ENCODE data around the gene ANLN. TPM values are rescaled to one million over a fixed set of nuclear protein-coding genes. Genes with fewer than 3 reads are reported as not detected.
A peak's percentile ranks its signal among the peaks of the same experiment; 100 is the strongest.

The ANLN gene
- total RNA-seq, 8 experiments from 2014 or later = 0.92 to 44.0 (median 3.5) TPM

- no peak overlapping the region for H3K4me3 ChIP-seq
- peaks cover 9 to 20% of the 10 kb centered on the region in 2 donors for H3K4me1 ChIP-seq (replicated peaks in 1 of 2)
- H3K27ac ChIP-seq = no peak overlapping the region
- no peak for ATAC-seq (replicated peaks in 6 of 8)
- 30 to 100% (median 92%) methylated on average over 1 to 7 of the region's 7 CpGs for WGBS, 10 experiments
- in situ Hi-C loops (cut with MboI; ENCODE audit: low pct_unique_long_range_greater_than_20kb in 2 of 9, low sequenced_read_pairs in 9 of 9, unreplicated experiment in 9 of 9) = no loop called here
Observed at GRCh38 chr7:36404639-36405408, 15.2 kb downstream of the ANLN start.

DNA sequence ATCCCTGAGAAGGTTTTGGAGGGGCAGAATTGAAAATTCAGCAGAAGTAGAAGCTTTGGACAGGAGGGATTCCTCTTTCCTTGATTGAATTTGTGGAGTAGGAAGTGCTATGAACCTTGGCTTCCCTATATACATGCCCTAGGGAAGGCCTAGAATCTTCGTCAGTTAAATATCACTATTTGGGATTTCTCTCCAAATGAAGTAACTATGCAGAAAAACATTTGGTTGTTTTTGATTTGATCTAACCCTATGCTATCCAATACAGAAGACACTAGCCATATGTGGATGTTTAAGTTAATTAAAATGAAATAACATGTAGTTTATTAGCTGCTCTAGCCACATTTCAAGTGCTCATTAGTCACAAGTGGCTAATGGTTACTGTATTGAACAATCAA, 15.7 kb downstream of the ANLN start:
- ATAC-seq (replicated peaks in 6 of 8) = no peak
- Histone ChIP-seq H3K27ac (no peak overlapping the region), H3K4me1 (replicated peaks in 1 of 2) (peaks cover 9 to 20% of the 10 kb centered on the region in 2 donors), H3K4me3 (no peak overlapping the region)
- in situ Hi-C loops (cut with MboI; ENCODE audit: low pct_unique_long_range_greater_than_20kb in 2 of 9, low sequenced_read_pairs in 9 of 9, unreplicated experiment in 9 of 9) = no loop called here
- WGBS, 10 experiments = 80 to 100% (median 100%) methylated on average over 1 of the region's 1 CpG; no CpG with 5 or more reads in 4 of the 10 experiments

DNA sequence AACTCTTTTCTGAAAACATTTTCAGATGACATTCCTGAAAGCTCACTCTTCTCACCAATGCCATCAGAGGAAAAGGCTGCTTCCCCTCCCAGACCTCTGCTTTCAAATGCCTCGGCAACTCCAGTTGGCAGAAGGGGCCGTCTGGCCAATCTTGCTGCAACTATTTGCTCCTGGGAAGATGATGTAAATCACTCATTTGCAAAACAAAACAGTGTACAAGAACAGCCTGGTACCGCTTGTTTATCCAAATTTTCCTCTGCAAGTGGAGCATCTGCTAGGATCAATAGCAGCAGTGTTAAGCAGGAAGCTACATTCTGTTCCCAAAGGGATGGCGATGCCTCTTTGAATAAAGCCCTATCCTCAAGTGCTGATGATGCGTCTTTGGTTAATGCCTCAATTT, 16.5 kb downstream of the ANLN start:
- no peak overlapping the region for H3K27ac ChIP-seq

GRCh38 chr7:36407636-36408550, 18.2 kb downstream of the ANLN start:
- H3K4me3 ChIP-seq = no peak overlapping the region
- no peak for ATAC-seq (replicated peaks in 6 of 8)
- H3K4me1 ChIP-seq (replicated peaks in 1 of 2) = peaks cover 9 to 18% of the 10 kb centered on the region in 2 donors
- in situ Hi-C loops (cut with MboI; ENCODE audit: low pct_unique_long_range_greater_than_20kb in 2 of 9, low sequenced_read_pairs in 9 of 9, unreplicated experiment in 9 of 9) = no loop called here
- WGBS, 10 experiments = 92 to 100% (median 96%) methylated on average over 4 to 8 of the region's 8 CpGs
- H3K27ac ChIP-seq = no peak overlapping the region

More for the DNA sequence above, 16.5 kb downstream of the ANLN start:
- peak in 6 of 8 experiments; percentile 15 to 57 (median 48) for ATAC-seq (replicated peaks in 6 of 8)
- in situ Hi-C loops (cut with MboI; ENCODE audit: low pct_unique_long_range_greater_than_20kb in 2 of 9, low sequenced_read_pairs in 9 of 9, unreplicated experiment in 9 of 9) = no loop called here
- WGBS, 10 experiments = 42 to 100% (median 61%) methylated on average over 2 to 5 of the region's 5 CpGs; no CpG with 5 or more reads in 2 of the 10 experiments
- peaks cover 9 to 20% of the 10 kb centered on the region in 2 donors for H3K4me1 ChIP-seq (replicated peaks in 1 of 2)
- H3K4me3 ChIP-seq = no peak overlapping the region

DNA sequence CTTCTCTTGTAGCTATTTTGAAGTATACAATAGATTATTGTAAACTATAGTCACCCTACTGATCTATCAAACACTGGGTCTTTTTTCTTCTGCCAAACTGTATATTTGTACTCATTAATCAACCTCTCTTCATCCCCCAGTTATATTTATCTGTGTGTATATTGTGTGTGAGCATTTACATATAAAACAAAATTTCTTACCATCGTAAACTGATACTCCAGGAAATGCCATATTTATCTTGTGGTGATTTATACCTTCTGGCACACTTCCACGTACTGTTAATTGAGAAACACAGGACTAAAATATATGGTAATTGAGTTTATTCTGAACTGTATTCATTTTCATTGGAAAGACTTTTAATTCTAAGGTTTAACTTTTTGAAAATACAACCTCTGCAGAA, 18.9 kb downstream of the ANLN start:
- WGBS, 10 experiments = 15 to 100% (median 81%) methylated on average over 1 to 2 of the region's 2 CpGs; no CpG with 5 or more reads in 2 of the 10 experiments
- Histone ChIP-seq H3K4me1 (replicated peaks in 1 of 2) (peaks cover 9 to 18% of the 10 kb centered on the region in 2 donors), H3K27ac (no peak overlapping the region), H3K4me3 (no peak overlapping the region)
- ATAC-seq (replicated peaks in 6 of 8) = no peak
- in situ Hi-C loops (cut with MboI; ENCODE audit: low pct_unique_long_range_greater_than_20kb in 2 of 9, low sequenced_read_pairs in 9 of 9, unreplicated experiment in 9 of 9) = no loop called here

DNA sequence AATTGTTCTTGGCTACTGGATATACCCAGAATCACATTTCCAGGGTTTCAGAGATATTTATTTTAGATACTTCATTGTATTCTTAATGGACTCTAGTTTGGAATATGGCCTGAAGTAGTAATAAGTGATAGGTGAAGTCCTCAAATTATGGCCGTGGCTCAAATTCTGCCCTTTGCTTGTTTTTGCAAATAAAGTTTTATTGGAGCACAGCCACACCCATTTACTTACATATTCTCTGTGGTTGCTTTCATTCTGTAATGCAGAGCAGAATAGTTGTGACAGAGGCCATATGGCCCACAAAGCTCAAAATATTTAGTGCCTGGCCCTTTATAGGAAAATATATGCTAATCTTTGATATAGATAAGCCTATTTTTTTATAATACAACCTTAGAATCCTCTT, 19.5 kb downstream of the ANLN start:
- WGBS, 10 experiments = 0 to 100% (median 72%) methylated on average over 1 of the region's 1 CpG; no CpG with 5 or more reads in 4 of the 10 experiments
- H3K27ac ChIP-seq = no peak overlapping the region
- in situ Hi-C loops (cut with MboI; ENCODE audit: low pct_unique_long_range_greater_than_20kb in 2 of 9, low sequenced_read_pairs in 9 of 9, unreplicated experiment in 9 of 9) = no loop called here

DNA sequence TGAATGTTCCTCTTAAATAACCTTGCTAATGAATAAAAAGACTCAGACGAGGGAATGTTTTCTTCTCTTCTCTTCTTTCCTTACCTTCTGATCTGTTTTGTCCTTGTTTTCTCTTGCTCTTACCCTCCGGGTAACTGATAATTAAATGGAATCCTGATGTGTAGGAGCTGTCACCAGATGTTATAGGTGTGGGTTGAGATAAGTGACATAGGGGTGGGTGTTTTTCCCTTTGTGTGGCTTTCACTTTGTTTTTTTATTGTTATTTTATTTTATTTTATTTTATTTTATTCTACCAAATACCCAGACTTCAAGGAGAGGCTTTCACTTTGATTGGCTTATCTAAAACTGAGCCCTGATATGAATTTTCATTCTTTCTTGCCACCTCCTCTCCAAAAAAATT, 25.5 kb downstream of the ANLN start:
- in situ Hi-C loops (cut with MboI; ENCODE audit: low pct_unique_long_range_greater_than_20kb in 2 of 9, low sequenced_read_pairs in 9 of 9, unreplicated experiment in 9 of 9) = no loop called here
- Histone ChIP-seq H3K4me1 (replicated peaks in 1 of 2) (no peaks in the 10 kb centered on the region), H3K27ac (no peak overlapping the region), H3K4me3 (no peak overlapping the region)
- 75 to 100% (median 93%) methylated on average over 1 to 2 of the region's 2 CpGs for WGBS, 10 experiments
- ATAC-seq (replicated peaks in 6 of 8) = no peak

More for the DNA sequence above, 19.5 kb downstream of the ANLN start:
- H3K4me1 ChIP-seq (replicated peaks in 1 of 2) = peaks cover 9 to 12% of the 10 kb centered on the region in 2 donors
- ATAC-seq (replicated peaks in 6 of 8) = no peak
- H3K4me3 ChIP-seq = no peak overlapping the region

DNA sequence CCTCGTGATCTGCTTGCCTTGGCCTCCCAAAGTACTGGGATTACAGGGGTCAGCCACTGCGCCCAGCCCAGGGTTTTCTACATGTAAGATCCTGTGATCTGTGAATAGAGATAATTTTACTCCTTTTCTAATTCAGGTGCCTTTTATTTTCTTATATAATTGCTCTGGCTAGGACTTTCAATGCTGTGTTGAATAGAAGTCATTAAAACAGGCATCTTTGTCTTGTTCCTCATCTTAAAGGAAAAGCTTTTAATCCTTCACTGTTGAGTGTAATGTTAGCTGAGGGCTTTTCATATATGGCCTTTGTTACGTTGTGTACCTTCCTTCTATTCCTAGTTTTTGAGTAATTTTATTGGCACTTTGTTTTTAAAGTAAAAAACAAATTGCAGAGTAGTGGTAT, 26.6 kb downstream of the ANLN start:
- no peak for ATAC-seq (replicated peaks in 6 of 8)
- in situ Hi-C loops (cut with MboI; ENCODE audit: low pct_unique_long_range_greater_than_20kb in 2 of 9, low sequenced_read_pairs in 9 of 9, unreplicated experiment in 9 of 9) = no loop called here
- no peak overlapping the region for H3K4me3 ChIP-seq
- no peak overlapping the region for H3K27ac ChIP-seq
- no peaks in the 10 kb centered on the region for H3K4me1 ChIP-seq (replicated peaks in 1 of 2)
- 91 to 100% (median 96%) methylated on average over 1 to 3 of the region's 3 CpGs for WGBS, 10 experiments

GRCh38 chr7:36420307-36420706, 30.6 kb downstream of the ANLN start:
- H3K27ac ChIP-seq = no peak overlapping the region
- WGBS, 10 experiments = 70 to 100% (median 93%) methylated on average over 2 to 3 of the region's 3 CpGs
- ATAC-seq (replicated peaks in 6 of 8) = no peak
- H3K4me1 ChIP-seq (replicated peaks in 1 of 2) = no peaks in the 10 kb centered on the region
- in situ Hi-C loops (cut with MboI; ENCODE audit: low pct_unique_long_range_greater_than_20kb in 2 of 9, low sequenced_read_pairs in 9 of 9, unreplicated experiment in 9 of 9) = no loop called here
- no peak overlapping the region for H3K4me3 ChIP-seq

GRCh38 chr7:36422072-36422471, 32.4 kb downstream of the ANLN start:
- H3K4me1 ChIP-seq (replicated peaks in 1 of 2) = no peaks in the 10 kb centered on the region
- 90 to 100% (median 100%) methylated on average over 1 to 3 of the region's 3 CpGs; no CpG with 5 or more reads in 1 of the 10 experiments for WGBS, 10 experiments
- ATAC-seq (replicated peaks in 6 of 8) = no peak
- no peak overlapping the region for H3K27ac ChIP-seq
- in situ Hi-C loops (cut with MboI; ENCODE audit: low pct_unique_long_range_greater_than_20kb in 2 of 9, low sequenced_read_pairs in 9 of 9, unreplicated experiment in 9 of 9) = no loop called here
- no peak overlapping the region for H3K4me3 ChIP-seq

DNA sequence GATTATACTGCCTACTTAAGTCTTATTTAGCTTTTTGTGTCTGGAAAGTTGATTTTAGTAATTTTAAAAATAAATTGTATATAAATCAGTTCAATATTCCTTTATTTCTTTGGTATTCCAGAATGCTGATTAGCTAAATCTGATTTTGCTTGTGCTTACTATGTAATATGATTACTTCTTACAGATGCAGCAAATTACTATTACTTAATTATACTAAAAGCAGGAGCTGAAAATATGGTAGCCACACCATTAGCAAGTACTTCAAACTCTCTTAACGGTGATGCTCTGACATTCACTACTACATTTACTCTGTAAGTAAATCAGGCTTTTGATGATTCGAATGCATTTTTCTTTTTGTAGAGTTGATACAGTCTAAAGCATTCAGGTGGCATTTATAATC, 34.0 kb downstream of the ANLN start:
- WGBS, 10 experiments = 83 to 100% (median 100%) methylated on average over 1 to 2 of the region's 2 CpGs
- no peaks in the 10 kb centered on the region for H3K4me1 ChIP-seq (replicated peaks in 1 of 2)
- H3K27ac ChIP-seq = no peak overlapping the region
- no peak overlapping the region for H3K4me3 ChIP-seq
- in situ Hi-C loops (cut with MboI; ENCODE audit: low pct_unique_long_range_greater_than_20kb in 2 of 9, low sequenced_read_pairs in 9 of 9, unreplicated experiment in 9 of 9) = no loop called here
- ATAC-seq (replicated peaks in 6 of 8) = no peak

DNA sequence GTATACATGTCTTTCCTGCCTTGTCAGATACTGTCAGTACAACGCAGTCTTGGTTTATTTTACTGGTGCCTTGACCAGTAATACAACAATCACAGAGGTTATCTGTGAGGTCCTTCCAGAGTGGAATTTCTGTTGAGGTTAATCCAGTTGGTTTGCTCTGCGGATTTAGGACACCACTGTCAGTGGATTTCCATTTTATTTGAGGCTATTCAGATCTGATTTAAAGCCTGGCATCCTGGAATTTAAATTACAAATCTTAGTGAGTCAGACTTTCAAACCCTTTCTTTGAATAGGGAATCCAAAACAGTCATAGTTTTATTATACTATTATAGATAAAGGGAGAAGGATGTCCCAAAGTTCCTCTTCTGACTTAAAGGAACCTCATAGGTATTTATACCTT, 40.5 kb downstream of the ANLN start:
- Histone ChIP-seq H3K4me1 (replicated peaks in 1 of 2) (no peaks in the 10 kb centered on the region), H3K4me3 (no peak overlapping the region), H3K27ac (no peak overlapping the region)
- WGBS, 10 experiments = 57 to 96% (median 82%) methylated on average over 1 to 2 of the region's 2 CpGs; no CpG with 5 or more reads in 2 of the 10 experiments
- in situ Hi-C loops (cut with MboI; ENCODE audit: low pct_unique_long_range_greater_than_20kb in 2 of 9, low sequenced_read_pairs in 9 of 9, unreplicated experiment in 9 of 9) = no loop called here
- ATAC-seq (replicated peaks in 6 of 8) = peak in 3 of 8 experiments; percentile 36 to 86 (median 84)

- ATAC-seq (replicated peaks in 6 of 8) = no peak
- no peak overlapping the region for H3K27ac ChIP-seq
- H3K4me3 ChIP-seq = no peak overlapping the region
- H3K4me1 ChIP-seq (replicated peaks in 1 of 2) = no peaks in the 10 kb centered on the region
- in situ Hi-C loops (cut with MboI; ENCODE audit: low pct_unique_long_range_greater_than_20kb in 2 of 9, low sequenced_read_pairs in 9 of 9, unreplicated experiment in 9 of 9) = no loop called here
- WGBS, 10 experiments = 86 to 100% (median 100%) methylated on average over 1 to 2 of the region's 2 CpGs
Observed at GRCh38 chr7:36430881-36431280, 41.2 kb downstream of the ANLN start.

All from motor neuron (in vitro differentiated cells).